Measurements from ENCODE around the gene CEP57L1.

GRCh38 chr6:109073344-109074132 lies 21.8 kb upstream of the CEP57L1 start:
- TF ChIP-seq YY1 (IDR thresholded peaks at IDR 0.05; ENCODE audit: insufficient read depth, insufficient read length): no peak
- TF ChIP-seq SUZ12 (IDR thresholded peaks at IDR 0.05; ENCODE audit: extremely low read depth, insufficient read depth, insufficient read length): no peak
